Stimulated activated CD8-positive, alpha-beta memory T cell treated with anti-CD3 and anti-CD28 coated beads, Interleukin-12 subunit alpha, Interleukin-12 subunit beta, amount 100 ng/mL, for 1 hour (primary cell): ENCODE results near the gene ARHGAP6.
"Not testable (repeated sequence)": the region's sequence is repeated elsewhere in the genome, so short reads cannot be mapped to it uniquely, and the experiment has no call there.

ENCODE experiments used
- DNase-seq: peaks from one replicate; pipeline ENCODE4 v3.0.0-alpha.2; 2020; ENCODE audit warnings: low read depth

ARHGAP6 gene

DNA sequence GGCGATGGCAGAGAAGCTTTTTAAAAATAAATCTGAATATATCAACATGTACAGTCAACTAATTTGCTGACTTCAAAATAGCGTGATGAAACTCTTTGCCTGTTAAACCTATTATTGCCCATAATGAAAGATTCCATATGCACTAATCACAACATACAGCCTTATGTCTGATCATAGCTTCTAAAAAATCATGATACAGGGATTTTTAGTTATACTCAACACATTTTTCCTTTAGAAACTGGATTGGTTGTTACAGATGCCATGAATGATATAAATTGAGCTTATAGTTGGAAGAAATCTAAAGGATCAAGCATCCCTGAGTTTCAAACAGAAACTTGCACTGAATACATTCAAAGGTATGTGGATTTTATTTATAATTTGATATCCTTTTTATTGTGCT, 372.6 kb downstream of the ARHGAP6 start, which contains the start of gene AMELX:
Gene AMELX, plus strand, starts transcription at position 301 of the 400 bp plus-strand sequence. CDS start 1,376 bp downstream, outside the sequence.
- DNase-seq: no peak

DNA sequence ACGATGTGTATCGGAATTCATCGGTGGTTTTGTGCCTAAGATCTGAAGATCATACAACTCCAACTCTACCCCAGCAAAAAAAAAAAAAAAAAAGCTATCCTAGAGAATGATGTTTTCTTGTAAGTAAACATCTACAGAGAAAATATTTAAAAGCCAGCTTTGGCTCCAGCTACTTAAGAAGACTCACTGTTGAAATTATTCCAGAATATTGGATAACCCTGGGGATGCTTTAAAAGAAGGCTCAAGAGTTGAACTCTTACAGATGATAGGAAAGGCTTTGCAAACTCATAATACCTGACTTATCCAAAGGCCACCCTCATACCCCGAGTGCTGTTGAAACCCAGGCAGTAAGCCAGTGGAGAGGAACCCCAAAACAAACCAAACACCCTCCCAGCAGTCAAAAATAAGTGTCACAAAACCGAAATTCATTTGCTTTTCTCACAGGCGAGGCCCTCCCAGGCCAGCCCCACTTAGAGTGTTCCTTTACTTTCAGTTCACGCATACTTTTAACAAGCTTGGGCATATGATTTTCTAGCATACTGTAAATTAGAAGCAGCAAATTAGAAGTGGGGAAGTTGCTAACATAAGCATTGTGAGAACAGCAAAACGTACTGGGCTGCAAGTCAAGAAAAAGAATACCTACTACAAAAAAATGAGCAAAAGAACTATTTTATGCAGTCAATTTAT, 375.2 kb downstream of the ARHGAP6 start:
- DNase-seq: no peak

DNA sequence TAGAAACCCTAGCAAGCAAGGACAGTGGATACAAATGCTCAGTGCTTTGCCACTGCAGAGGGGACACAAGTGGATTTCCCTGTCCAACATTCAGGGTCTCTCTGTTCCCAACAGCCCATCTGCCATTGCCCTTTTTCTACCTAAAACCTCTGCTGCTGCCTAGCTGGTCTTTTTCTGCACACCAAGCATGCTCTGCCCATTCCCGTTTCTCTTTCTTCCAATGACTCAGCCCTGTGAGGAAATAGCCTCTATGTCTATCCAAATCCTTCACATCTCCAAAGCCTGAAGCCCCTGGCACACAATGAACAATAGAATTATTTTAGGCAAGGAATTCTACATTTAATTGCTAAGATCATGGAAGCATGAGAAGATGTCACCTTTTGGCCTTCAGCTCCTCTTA, 378.2 kb downstream of the ARHGAP6 start:
- DNase-seq: no peak

DNA sequence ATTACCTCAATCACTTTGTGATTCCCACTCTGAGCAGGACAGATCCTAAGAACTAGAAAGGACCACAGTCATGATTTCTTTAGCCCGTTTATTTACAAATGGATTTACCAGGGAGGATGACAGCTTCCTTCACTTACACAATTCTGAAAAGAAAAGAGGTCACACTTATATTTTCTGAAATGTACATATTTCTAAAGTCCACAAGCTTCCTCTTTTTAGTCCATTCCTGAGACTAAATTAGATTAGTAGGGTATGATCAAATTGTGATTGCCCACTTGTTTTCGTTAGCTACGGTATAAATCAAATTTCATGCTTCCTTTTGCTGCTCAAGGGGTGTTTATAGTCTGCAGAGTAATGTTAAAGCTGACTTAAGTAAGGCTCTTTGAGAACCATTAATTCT, 380.1 kb downstream of the ARHGAP6 start:
- DNase-seq: no peak

DNA sequence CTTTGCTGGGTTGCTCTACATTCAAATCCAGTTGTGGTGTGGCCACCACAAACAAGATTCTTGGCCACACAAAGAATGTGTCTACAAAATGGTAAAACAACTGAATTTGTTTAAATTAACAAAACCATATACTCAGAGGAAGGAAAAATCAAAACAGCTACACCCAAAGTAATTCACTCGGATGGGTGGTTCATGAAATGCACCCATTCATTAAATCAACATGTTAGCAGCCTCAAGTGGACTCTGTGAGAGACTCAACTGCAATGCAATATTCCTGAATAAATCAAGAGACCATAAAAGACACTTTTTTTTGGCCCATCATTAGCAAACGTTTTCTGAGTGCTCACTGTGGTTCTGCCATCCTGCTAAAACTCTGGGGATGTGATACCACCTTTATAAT, 383.7 kb downstream of the ARHGAP6 start:
- no peak for DNase-seq

DNA sequence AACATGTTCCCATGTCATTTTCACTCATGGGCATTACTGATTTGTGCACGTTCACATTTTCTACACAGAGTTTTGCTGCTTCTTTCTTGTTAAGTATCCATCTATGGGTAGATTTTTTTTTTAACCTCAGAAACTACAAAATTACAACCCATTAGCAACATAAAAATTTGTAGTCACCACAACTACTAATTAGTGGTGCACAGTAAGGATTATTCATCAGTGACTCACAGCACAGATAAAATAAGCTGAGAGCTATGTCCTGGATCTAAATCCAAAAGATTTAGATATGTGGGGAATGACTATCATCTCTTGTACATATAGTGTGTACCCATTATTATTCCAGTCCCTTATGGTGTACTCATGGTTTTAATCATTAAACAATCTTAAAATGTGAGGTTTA, 392.2 kb downstream of the ARHGAP6 start:
- DNase-seq: no peak

DNA sequence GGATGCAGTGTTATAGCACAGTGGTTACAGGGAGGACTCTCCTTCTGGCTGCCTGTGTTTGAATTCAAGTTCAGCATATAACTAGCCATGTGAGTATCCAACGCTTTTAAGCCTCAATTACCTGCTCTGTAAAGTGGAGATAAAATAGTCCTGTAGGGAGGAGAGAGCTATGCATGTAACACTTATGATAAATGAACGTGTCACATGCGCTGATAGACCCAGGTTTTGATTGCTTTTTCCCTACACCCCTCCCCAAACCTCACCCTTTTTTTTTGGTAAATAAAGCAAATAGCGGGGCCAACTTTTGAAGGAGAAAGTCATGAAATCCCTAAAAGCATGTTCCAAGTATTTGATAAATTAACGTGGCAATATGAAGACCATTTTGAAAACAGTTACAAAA, 392.9 kb downstream of the ARHGAP6 start:
- DNase-seq: no peak

DNA sequence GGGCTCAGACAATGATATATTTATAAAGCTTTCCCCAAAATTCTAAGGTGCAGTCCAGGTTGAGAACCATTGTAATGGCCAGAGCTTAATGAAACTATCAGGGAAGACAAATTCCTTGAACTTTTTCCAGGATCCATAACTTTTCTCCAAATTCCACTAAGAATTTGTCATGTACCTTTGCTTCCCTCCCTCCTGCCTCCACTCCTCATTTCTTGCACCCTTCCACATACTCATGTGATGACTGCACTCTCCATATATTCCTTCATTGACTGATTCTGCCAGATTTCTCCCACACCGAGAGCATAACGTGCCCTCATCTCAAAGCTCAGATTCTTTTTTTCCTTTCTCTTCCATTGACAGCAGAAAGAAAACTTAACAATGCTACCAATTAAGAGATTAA, 393.4 kb downstream of the ARHGAP6 start:
- no peak for DNase-seq

DNA sequence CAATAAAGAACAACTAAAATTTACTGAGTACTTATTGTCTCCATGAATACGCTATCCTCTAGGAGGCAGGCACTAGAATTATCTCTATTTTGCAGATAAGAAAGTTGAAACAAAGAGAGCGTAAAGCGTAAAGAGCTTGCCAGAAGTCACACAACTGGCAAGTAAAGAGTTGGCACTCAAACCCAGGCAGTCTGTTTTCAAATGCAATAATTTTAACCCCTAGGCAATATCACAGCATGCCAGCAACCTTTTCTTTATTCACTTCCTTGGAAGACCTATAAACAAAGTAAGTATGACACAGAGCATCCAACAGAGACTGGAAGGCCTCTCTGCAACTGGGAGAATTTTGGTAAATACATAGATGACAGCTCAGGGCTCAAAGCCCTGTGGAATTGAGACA, 395.7 kb downstream of the ARHGAP6 start:
- DNase-seq: no peak

DNA sequence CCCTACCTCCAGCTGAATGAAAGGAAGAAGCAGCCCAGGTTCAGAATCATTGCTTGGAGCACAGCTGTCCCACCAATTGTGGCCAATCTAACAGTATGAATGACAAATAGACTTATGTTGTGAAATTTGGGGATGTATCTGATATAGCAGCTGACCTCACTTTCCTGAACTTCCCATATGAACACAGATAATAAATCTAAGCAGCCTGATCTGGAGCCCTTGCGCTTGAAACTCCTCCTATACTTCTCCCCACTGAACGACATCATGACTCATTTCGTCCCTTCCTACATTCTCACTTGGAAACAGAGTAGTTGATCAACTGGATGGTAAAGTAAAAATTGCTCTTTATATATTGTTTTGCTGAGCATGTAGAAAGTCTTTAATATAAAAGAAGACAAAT, 396.7 kb downstream of the ARHGAP6 start:
- DNase-seq: no peak

DNA sequence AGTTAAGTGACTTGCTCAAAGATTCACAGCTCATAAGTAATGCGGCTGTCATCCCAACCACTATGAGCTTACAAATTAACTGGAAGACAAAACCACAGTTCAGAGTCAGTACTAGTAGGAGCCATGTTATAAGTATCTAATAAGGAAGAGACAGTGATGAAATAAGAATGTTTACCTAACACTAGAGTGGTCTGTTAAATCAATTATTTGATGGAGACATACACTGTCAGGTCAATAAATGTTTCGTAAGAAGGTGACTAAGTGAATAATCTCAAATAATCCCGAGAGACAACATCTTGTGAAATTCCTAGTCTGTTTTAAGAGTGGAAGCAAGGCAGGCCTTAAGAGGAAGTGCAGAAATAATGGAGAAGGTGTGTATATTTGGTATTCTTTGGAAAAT, 398.3 kb downstream of the ARHGAP6 start:
- DNase-seq: no peak

DNA sequence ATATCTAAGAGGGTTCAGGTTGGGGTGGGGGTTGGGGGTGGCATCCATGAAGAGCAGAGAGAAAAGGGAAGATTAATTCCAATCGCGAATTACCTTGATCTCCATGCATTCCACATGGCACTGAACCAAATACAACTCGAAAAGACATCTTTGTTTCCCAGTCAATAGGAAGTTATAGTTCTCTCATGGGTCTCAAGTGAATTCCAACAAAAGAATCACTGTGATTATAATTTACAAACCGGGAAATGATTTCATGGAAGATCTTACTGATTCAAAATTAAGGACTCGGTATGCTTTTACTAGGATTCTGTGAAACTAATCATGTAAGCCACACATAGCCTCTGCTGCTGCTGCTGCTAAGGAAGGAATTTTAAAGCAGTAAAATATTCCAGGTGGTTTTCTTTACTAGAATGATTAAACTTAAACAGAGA, 399.1 kb downstream of the ARHGAP6 start:
- DNase-seq: no peak

DNA sequence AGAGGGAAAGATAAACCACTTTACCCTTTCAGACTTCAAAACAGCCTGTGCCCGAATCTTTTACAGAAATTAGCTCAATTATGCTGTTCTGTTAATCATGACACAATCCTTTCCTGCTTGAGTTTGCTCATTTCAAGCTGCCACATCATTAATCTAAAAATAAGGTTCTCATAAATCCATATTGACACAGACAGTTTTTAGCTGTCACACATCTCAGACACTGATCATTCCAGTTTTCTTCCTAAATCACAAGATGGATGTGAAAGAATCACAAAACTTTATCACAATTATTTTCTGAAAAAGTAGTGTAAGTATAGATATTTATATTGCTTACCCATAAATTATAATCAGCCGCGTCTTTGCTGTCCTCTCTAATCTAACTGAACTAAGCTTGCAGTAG, 400.4 kb downstream of the ARHGAP6 start:
- no peak for DNase-seq

DNA sequence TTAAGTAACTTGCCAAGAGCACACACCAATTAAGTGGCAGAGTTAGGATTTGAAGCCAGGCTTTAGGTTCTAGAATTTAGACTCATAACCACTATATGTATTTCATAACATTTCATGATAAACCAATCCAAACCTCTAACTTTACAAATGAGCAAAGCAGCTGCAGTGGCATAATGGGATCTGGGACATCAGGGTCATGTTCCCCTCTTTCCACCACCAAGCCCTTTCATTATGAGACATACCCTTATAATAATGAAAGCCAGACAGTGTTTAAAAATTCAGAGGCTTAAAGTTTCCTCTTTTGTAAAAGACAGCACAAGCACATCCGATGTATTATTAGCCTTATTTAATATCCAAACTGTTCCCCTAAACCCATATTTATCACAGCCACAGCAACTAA, 400.8 kb downstream of the ARHGAP6 start:
- no peak for DNase-seq

DNA sequence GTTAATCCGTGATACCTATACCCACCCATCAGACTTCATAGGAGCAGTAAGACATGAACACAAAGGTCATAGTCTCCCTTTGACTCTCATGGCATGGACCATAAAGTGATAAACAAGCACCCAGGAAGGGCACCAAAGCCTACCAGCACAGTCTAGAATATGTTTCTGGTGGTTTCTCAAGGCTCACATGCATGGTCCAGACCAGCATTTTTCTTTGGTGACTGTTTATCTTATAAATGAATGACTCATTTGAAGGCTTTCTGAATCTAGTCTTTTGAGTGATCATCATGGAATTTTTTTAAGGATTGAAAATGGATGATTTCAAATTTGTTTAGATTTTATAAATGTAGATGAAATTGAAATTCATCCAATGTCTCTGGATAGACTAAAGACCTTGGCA, 404.5 kb downstream of the ARHGAP6 start:
- DNase-seq: no peak

DNA sequence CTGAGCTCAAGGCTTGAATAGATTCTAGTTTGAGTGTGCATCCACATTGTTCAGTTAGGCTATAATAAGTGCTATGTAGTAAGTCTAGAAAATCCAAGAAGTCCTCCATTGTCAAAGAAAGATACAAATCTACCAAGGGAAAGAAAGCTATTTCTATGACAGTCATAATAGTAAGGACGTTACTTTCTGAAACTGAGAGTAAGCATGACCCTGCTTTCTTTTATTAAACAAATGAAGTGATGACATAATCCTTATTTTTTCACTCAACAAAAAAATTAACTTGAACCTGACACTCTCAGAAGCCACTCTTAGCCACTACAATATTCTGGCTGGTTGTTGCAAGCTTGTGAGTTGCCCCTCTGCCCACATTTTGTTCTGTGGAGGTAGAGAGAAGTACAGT, 406.3 kb downstream of the ARHGAP6 start:
- DNase-seq: no peak

DNA sequence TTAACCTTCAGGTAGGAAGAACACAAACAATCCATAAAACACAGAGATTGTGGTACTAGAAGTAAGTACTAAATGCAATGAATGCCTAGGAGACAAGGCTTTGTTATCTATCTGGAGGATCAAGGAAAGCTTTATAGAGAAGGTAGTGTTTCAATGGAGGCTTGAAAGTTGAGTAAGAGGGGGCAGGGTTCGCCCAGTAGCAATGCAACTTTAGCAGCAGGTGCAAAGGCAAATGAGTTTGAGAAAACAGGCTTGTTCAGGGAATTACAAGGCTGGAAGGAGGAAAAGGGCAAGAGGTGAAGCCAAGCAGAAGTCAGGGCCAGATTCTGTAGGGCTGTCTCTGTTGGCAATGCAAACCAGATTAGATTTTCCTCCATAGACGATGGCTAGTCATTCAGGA, 408.0 kb downstream of the ARHGAP6 start:
- DNase-seq: no peak

DNA sequence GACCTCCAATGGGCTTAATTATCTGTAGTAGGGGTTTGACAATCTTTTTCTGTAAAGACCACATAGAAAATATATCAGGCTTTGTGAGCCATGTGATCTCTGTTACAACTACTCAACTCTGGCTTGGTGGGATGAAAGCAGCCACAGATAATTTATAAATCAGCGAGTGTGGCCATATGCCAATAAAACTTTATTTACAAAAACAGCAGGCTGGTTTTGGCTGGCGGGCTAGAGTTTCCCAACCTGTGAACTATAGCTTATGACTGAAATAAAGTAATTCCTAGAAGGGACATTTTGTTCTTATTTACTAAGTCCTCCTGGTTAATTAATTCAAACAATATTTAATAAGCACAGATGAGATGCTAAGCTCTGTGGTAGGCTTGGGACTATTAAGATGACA, 408.4 kb downstream of the ARHGAP6 start:
- no peak for DNase-seq

DNA sequence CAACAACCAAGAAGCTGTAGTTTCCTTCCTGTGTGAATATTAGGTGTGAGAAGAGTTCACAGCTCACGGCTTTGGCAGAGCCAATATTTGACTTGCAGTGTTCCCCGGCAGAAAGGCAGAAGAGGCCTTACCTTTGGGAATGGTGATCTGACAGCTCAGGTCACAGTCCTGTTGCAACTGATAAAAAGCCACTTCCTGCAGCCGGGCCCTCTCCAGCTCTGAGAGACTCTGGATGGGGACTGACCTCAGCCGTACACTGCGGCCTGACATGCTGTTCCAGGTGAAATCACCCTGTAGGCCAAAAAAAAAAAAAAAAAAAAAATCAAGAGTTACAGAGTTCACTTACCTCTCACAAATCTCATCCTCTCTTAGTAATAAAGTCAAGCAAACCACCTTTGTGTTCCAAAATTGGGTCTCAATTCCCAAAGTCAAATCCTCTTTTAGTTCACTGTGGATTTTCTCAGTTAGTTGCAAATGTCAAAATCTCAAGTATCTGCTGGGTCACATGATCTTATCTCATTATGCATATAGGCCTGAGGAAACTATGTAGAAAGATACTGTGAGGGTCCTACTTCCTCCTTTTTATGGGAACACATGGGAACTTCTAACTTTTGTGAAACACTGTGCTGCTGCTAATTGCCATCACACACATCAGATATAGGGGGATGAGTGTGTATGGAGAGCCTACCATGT, 411.2 kb downstream of the ARHGAP6 start:
- no peak for DNase-seq

DNA sequence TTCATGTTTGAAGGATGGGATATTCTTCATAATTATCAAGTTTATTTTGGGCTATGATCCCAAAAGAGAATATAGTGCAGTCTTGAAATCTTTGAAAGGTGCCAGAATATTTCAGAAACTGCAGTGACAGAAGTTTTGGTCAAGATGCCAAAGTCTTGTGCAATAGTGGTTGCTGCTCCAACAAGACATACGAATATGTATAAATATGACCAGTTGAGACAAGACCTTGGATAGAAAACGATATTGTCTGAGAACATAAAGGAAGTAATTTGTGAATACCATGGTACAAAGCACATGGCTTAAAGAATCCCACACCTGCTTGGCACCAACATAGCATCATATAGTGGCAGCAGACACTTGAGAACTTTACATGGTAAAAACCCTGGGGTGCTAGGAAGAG, 421.1 kb downstream of the ARHGAP6 start:
- DNase-seq: no peak

DNA sequence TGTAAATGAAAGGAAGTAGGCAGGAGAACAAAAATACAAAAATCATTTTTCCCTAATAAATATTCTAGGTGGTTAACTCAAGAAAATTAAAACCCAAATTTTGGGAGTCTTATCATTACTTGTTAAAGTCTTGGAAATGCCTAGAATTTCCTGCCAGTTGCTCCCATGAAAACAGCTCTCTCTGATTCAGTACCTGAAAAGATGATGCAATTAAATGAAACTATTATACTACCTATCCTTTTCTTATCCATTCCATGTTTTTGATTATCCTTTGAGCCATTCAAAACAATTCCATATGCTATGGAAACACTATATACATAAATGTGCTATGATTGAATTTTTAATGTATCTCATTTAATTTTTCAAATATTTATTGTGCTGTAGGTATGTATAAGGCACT, 423.0 kb downstream of the ARHGAP6 start:
- DNase-seq: no peak

DNA sequence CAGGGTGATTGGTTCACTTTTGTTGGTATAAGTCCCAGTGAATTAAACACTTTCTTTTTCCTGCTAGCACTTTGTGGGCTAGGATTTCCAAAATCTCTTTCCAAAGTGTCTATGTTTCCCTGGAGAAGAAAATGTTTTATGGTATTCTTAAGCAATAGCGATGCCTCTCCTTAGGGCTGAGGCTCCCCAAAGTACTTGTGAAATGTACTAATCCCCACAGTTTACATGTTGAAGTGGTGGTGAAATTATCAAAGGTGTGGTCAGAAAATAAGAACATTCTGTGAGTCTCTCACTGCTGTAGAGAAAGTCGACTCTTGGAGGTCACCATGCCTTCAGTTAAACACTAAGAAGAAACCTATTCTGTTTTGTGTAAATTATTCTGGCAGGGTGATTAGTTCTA, 424.0 kb downstream of the ARHGAP6 start:
- no peak for DNase-seq

DNA sequence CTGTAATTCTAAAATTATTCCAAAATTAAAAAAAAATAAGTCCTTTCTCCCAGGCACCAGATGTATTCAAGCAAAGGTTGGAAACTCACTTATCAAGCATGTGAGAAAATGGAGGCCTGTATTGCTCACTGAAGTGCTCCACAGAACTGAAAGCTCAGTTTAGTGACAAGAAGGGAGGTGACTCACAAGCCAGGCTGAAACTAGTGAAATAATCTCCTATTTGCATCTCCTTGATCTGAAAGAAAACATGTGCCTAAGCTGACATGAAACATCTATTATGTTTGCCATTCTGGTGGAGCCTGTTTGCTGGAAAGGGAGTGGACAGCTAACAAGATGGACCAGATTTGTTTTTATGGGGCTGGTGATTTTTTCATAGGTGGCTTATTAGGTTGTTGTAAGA, 426.5 kb downstream of the ARHGAP6 start:
- DNase-seq: no peak

DNA sequence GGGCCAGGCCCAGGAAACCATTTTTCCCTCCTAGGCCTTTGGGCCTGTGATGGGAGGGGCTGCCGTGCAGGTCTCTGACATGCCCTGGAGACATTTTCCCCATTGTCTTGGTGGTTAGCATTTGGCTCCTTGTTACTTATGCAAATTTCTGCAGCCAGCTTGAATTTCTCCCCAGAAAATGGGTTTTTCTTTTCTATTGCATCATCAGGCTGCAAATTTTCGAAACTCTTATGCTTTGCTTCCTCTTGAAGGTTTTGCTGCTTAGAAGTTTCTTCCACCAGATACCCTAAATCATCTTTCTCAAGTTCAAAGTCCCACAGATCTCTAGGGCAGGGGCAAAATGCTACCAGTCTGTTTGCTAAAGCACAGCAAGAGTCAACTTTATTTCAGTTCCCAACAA, 430.3 kb downstream of the ARHGAP6 start:
- DNase-seq: not testable (repeated sequence)
